GM12892 (cell line): ENCODE measurements around the gene ZNF619.

Source experiments
- POLR2A ChIP-seq: IDR thresholded peaks from 2 replicates; pipeline ENCODE4 v1.6.1; 2011; ENCODE audit warnings: low read depth, low read length, control low read depth
- POLR2AphosphoS5 ChIP-seq: IDR thresholded peaks from 2 replicates; pipeline ENCODE4 v1.6.1; 2011; ENCODE audit warnings: low read depth, low read length, control low read depth

DNA sequence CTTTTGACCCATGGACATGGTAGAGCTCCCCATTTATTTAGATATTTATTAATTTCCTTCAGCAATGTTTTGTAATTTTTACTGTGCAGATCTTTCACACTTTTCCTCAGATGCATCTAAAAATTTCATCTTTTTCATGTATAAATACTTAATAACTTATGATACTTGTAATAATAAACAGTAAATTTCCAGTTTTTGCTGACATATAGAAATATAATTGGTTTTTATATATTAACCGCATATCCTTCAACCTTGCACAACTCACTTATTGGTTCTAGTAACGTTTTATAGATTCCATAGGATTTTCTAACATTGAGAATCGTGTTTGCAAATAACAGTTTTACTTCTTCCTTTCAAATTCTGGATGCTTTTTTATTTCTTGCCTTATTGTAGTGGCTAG lies 44.3 kb downstream of the ZNF619 start:
- TF ChIP-seq POLR2A (no peak), POLR2AphosphoS5 (no peak)
